HEK293T (cell line): ENCODE results near the gene KIF24.

Experiments
- ARNT ChIP-seq: fragments of 450-650 bp; IDR thresholded peaks from 2 replicates; pipeline ENCODE4 v1.6.1; 2017; ENCODE audit warnings: mild to moderate bottlenecking
- BHLHE40 ChIP-seq: fragments of 450-650 bp; IDR thresholded peaks from 2 replicates; pipeline ENCODE4 v1.6.1; 2016; ENCODE audit warnings: mild to moderate bottlenecking, moderate library complexity, borderline replicate concordance
- FOXA1 ChIP-seq: fragments of 450-650 bp; IDR thresholded peaks from 2 replicates; pipeline ENCODE4 v1.6.1; 2016; ENCODE audit warnings: mild to moderate bottlenecking
- FOXK2 ChIP-seq: fragments of 450-650 bp; IDR thresholded peaks from 2 replicates; pipeline ENCODE4 v1.6.1; 2016; ENCODE audit warnings: mild to moderate bottlenecking
- FOXM1 ChIP-seq: fragments of 450-650 bp; IDR thresholded peaks from 2 replicates; pipeline ENCODE4 v1.6.1; 2017; ENCODE audit warnings: mild to moderate bottlenecking, borderline replicate concordance
- HDGF ChIP-seq: fragments of 450-650 bp; IDR thresholded peaks from 2 replicates; pipeline ENCODE4 v1.6.1; 2017; ENCODE audit warnings: antibody characterized with exemption, borderline replicate concordance
- L3MBTL2 ChIP-seq: fragments of 450-650 bp; conservative IDR thresholded peaks from 2 replicates; pipeline ENCODE4 v1.6.1; 2016; ENCODE audit warnings: mild to moderate bottlenecking
- LEF1 ChIP-seq: fragments of 450-650 bp; IDR thresholded peaks from 2 replicates; pipeline ENCODE4 v1.6.1; 2017; ENCODE audit warnings: mild to moderate bottlenecking, borderline replicate concordance
- NFRKB ChIP-seq: fragments of 450-650 bp; IDR thresholded peaks from 2 replicates; pipeline ENCODE4 v1.6.1; 2016; ENCODE audit warnings: mild to moderate bottlenecking, moderate library complexity
- PKNOX1 ChIP-seq: fragments of 450-650 bp; IDR thresholded peaks from 2 replicates; pipeline ENCODE4 v1.6.1; 2016
- SP1 ChIP-seq: fragments of 450-650 bp; IDR thresholded peaks from 2 replicates; pipeline ENCODE4 v1.6.1; 2017
- SUZ12 ChIP-seq: fragments of 450-650 bp; IDR thresholded peaks from 2 replicates; pipeline ENCODE4 v1.6.1; 2016; ENCODE audit warnings: mild to moderate bottlenecking
- TARDBP ChIP-seq: fragments of 450-650 bp; IDR thresholded peaks from 2 replicates; pipeline ENCODE4 v1.6.1; 2016
- ZNF384 ChIP-seq: fragments of 450-650 bp; IDR thresholded peaks from 2 replicates; pipeline ENCODE4 v1.6.1; 2016

- TF ChIP-seq SP1 (no peak), PKNOX1 (no peak), ZNF384 (no peak), BHLHE40 (no peak), FOXM1 (no peak), ARNT (no peak), L3MBTL2 (no peak), FOXA1 (no peak), HDGF (no peak), SUZ12 (no peak), LEF1 (no peak), TARDBP (no peak), NFRKB (no peak), FOXK2 (no peak)
Measured at GRCh38 chr9:34318163-34318790, 10.8 kb downstream of the KIF24 start.
